ENCODE data around the gene EIF5B. TPM values are rescaled to one million over a fixed set of nuclear protein-coding genes. Genes with fewer than 3 reads are reported as not detected.
A peak's percentile ranks its signal among the peaks of the same experiment; 100 is the strongest.

The EIF5B gene, protein sequence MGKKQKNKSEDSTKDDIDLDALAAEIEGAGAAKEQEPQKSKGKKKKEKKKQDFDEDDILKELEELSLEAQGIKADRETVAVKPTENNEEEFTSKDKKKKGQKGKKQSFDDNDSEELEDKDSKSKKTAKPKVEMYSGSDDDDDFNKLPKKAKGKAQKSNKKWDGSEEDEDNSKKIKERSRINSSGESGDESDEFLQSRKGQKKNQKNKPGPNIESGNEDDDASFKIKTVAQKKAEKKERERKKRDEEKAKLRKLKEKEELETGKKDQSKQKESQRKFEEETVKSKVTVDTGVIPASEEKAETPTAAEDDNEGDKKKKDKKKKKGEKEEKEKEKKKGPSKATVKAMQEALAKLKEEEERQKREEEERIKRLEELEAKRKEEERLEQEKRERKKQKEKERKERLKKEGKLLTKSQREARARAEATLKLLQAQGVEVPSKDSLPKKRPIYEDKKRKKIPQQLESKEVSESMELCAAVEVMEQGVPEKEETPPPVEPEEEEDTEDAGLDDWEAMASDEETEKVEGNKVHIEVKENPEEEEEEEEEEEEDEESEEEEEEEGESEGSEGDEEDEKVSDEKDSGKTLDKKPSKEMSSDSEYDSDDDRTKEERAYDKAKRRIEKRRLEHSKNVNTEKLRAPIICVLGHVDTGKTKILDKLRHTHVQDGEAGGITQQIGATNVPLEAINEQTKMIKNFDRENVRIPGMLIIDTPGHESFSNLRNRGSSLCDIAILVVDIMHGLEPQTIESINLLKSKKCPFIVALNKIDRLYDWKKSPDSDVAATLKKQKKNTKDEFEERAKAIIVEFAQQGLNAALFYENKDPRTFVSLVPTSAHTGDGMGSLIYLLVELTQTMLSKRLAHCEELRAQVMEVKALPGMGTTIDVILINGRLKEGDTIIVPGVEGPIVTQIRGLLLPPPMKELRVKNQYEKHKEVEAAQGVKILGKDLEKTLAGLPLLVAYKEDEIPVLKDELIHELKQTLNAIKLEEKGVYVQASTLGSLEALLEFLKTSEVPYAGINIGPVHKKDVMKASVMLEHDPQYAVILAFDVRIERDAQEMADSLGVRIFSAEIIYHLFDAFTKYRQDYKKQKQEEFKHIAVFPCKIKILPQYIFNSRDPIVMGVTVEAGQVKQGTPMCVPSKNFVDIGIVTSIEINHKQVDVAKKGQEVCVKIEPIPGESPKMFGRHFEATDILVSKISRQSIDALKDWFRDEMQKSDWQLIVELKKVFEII
- polyA plus RNA-seq (8.0 and 12.6 TPM in 2 replicates), polyA minus RNA-seq (21.4 and 24.7 TPM in 2 replicates)

DNA sequence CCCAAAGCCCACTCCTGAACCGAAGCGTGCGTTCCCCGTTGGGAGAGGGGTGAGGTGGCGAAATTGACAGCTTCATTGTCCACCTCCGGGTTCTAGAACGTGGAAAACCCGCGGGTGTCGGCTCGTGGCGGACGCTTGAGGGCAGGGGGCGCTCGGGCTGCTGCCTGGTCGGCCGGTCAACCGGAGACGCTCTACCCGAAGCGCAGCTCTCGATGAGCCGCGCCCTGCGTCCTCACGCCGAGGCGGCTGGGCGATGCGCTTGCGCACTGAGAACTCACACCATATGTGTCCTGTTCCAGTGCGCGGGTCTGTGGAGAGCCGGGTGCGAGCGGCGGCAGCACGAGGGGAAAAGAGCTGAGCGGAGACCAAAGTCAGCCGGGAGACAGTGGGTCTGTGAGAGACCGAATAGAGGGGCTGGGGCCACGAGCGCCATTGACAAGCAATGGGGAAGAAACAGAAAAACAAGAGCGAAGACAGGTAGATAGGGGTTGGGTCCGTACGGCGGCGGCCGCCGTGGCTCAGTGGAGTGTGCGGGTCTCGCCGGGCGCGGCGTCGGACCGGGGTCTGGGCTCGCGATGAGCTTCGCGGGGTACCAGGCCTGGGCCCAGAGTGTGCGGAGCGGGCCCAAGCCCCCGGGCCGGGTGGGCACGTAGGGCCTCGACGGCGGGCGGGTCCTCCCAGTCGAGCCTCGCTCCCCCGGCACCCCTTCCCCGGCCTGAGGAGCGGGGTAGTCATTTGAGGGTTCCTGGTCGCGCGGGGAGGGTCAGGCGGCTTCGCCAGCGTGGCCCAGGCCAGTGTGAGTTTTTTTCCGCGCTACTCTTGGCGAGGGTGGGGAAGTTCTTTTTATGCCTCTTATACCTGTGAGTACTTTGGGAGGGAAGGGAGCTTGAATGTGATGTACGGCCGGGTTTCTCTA lies at the start of gene EIF5B:
Gene EIF5B (plus strand): TSS at position 277 of the 916 bp plus-strand sequence. CDS start 166 bp downstream, at position 443.
- Histone ChIP-seq H3K4me3 (ENCODE audit: low read length) (peak within 1 kb of the TSS; percentile 96), H3K36me3 (ENCODE audit: insufficient read depth, low read length) (no peaks in the 10 kb centered on the region), H3K9me3 (ENCODE audit: low read length) (no peaks in the 10 kb centered on the region), H3K79me2 (replicated peaks; ENCODE audit: insufficient read depth, low read length) (peaks cover 52% of the 10 kb centered on the region), H3K9me2 (ENCODE audit: insufficient read depth, low read length) (no peaks in the 10 kb centered on the region), H3K27me3 (ENCODE audit: insufficient read depth, low read depth, low read length) (no peaks in the 10 kb centered on the region), H3K9ac (ENCODE audit: low read length) (peak within 1 kb of the TSS; percentile 80), H3F3A (ENCODE audit: insufficient read depth, low read length, poor library complexity, severe bottlenecking) (peaks cover 3% of the 10 kb centered on the region), H4K20me1 (ENCODE audit: insufficient read depth) (no peaks in the 10 kb centered on the region), H3K27ac (ENCODE audit: low read length) (peak within 1 kb of the TSS; percentile 83), H3K4me2 (ENCODE audit: low read length) (peak within 1 kb of the TSS; percentile 47), H2AFZ (ENCODE audit: low read depth, low read length) (peak within 1 kb of the TSS; percentile 81)
- TF ChIP-seq SMC3 (conservative IDR thresholded peaks at IDR 0.05; ENCODE audit: poor library complexity) (no peak), CTCF (IDR thresholded peaks at IDR 0.05; ENCODE audit: poor library complexity, severe bottlenecking) (peak; percentile 76), TAF1 (IDR thresholded peaks at IDR 0.05; ENCODE audit: low read depth) (peak; percentile 50), POLR2AphosphoS5 (IDR thresholded peaks at IDR 0.05) (peak; percentile 63), RAD21 (conservative IDR thresholded peaks at IDR 0.05) (peak; percentile 45), EP300 (conservative IDR thresholded peaks at IDR 0.05; ENCODE audit: poor library complexity, severe bottlenecking) (no peak), MXI1 (conservative IDR thresholded peaks at IDR 0.05; ENCODE audit: poor library complexity, severe bottlenecking) (peak; percentile 93)
- TF ChIP-seq, protein P1, sequence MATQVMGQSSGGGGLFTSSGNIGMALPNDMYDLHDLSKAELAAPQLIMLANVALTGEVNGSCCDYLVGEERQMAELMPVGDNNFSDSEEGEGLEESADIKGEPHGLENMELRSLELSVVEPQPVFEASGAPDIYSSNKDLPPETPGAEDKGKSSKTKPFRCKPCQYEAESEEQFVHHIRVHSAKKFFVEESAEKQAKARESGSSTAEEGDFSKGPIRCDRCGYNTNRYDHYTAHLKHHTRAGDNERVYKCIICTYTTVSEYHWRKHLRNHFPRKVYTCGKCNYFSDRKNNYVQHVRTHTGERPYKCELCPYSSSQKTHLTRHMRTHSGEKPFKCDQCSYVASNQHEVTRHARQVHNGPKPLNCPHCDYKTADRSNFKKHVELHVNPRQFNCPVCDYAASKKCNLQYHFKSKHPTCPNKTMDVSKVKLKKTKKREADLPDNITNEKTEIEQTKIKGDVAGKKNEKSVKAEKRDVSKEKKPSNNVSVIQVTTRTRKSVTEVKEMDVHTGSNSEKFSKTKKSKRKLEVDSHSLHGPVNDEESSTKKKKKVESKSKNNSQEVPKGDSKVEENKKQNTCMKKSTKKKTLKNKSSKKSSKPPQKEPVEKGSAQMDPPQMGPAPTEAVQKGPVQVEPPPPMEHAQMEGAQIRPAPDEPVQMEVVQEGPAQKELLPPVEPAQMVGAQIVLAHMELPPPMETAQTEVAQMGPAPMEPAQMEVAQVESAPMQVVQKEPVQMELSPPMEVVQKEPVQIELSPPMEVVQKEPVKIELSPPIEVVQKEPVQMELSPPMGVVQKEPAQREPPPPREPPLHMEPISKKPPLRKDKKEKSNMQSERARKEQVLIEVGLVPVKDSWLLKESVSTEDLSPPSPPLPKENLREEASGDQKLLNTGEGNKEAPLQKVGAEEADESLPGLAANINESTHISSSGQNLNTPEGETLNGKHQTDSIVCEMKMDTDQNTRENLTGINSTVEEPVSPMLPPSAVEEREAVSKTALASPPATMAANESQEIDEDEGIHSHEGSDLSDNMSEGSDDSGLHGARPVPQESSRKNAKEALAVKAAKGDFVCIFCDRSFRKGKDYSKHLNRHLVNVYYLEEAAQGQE (IDR thresholded peaks at IDR 0.05; ENCODE audit: borderline replicate concordance) = no peak
